ENCODE data around the gene RASGRP2. TPM values are rescaled to one million over a fixed set of nuclear protein-coding genes. Genes with fewer than 3 reads are reported as not detected.
A peak's percentile ranks its signal among the peaks of the same experiment; 100 is the strongest.

RASGRP2 gene
- total RNA-seq, 4 donors from 2014 or later, result 0.64 to 7.6 (median 3.9) TPM

- TF ChIP-seq EP300 (IDR thresholded peaks at IDR 0.05) (no peak), CTCF (IDR thresholded peaks at IDR 0.05) (no peak), POLR2A (IDR thresholded peaks at IDR 0.05) (no peak), POLR2AphosphoS5 (IDR thresholded peaks at IDR 0.05) (no peak)
- 52% methylated on average over 23 of the region's 24 CpGs for WGBS
- H3K27me3 ChIP-seq, result peaks cover 43% of the 10 kb centered on the region
- H3K4me3 ChIP-seq, result peak overlapping the region; percentile 45
- H3K27ac ChIP-seq, result no peak overlapping the region
- H3K4me1 ChIP-seq, result peaks cover 44% of the 10 kb centered on the region
- H3K36me3 ChIP-seq, result no peaks in the 10 kb centered on the region
- no peak for DNase-seq (ENCODE audit: low spot score in 2 of 2)
- no peaks in the 10 kb centered on the region for H3K9me3 ChIP-seq
Observed at GRCh38 chr11:64741375-64742086, 2.4 kb downstream of the RASGRP2 start.

DNA sequence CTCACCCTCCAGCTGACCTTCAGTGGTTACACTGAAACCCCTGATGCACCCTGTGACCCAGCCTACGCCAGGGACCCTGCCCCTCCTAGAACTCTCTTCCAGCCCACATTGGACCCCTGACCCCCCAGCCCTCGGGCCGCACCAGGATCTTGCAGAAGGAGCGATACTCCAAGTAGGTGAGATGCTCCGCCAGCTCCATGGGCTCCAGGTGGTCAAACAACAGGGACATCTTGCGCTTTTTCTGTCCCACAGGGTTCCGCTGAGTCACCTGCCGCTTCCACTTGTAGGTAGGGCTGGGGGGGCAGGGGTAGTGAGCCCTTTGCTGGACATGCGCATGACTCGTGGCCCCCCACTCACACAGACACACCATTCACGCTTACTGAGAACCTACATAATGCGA lies 4.1 kb downstream of the RASGRP2 start:
- Histone ChIP-seq H3K4me1 (peaks cover 32% of the 10 kb centered on the region), H3K36me3 (no peaks in the 10 kb centered on the region), H3K27me3 (peaks cover 40% of the 10 kb centered on the region), H3K27ac (no peak overlapping the region), H3K4me3 (no peak overlapping the region), H3K9me3 (no peaks in the 10 kb centered on the region)
- TF ChIP-seq POLR2AphosphoS5 (IDR thresholded peaks at IDR 0.05), result no peak
- no peak for TF ChIP-seq EP300 (IDR thresholded peaks at IDR 0.05)
- TF ChIP-seq CTCF (IDR thresholded peaks at IDR 0.05), result no peak
- no peak for TF ChIP-seq POLR2A (IDR thresholded peaks at IDR 0.05)
- no peak for DNase-seq (ENCODE audit: low spot score in 2 of 2)
- WGBS, result 98% methylated on average over 11 of the region's 12 CpGs

DNA sequence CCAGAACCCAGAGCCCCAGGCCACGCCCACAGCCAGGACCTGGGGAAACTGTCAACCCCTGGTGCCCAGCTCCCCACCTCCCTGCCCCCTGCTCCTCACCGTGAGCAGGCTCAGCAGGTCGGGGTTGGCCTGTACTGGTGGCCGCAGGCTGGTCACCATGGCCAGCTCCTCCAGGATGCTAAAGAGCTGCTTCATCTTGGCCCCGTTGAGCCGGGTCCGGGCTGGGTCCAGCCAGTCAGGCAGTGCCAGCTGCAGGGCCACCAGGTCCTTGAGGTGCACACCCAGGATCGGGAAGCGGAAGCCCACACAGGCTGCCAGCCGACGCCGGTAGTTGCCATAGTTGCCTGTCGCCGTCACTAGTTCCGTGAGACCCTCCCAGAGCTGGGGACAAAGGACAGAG lies 7.3 kb downstream of the RASGRP2 start:
- no peak overlapping the region for H3K4me3 ChIP-seq
- DNase-seq (ENCODE audit: low spot score in 2 of 2), result no peak
- H3K9me3 ChIP-seq, result no peaks in the 10 kb centered on the region
- TF ChIP-seq POLR2A (IDR thresholded peaks at IDR 0.05), result no peak
- TF ChIP-seq EP300 (IDR thresholded peaks at IDR 0.05), result no peak
- no peak for TF ChIP-seq CTCF (IDR thresholded peaks at IDR 0.05)
- TF ChIP-seq POLR2AphosphoS5 (IDR thresholded peaks at IDR 0.05), result no peak
- peaks cover 1% of the 10 kb centered on the region for H3K4me1 ChIP-seq
- WGBS, result no CpG with 5 or more reads among the region's 15 CpGs
- H3K27me3 ChIP-seq, result peaks cover 8% of the 10 kb centered on the region
- H3K27ac ChIP-seq, result no peak overlapping the region
- no peaks in the 10 kb centered on the region for H3K36me3 ChIP-seq

DNA sequence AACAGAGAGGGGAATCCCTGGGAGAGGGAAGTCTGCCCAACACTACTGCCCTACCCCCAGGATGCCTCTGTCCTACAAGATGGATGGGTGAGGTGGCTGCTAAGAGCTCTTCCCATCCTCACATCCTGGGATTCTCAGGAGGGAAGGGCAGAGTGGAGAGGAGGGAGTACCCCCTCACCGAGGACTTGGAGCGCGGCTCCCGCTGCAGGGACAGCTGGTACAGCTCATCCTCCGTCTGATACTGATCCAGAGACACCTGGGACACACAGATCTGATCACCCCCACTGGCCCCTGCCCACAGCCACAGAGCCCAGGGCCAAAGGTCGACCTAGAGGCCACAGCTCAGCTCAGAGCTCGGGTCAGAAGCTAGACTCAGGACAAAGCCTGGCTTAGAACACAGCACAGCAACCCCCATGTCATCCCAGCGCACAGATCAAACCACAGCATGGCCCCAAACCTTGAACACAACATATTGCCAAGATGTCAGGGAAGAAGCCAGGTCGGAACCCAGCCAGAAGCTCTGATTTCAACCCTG lies 8.2 kb downstream of the RASGRP2 start:
- TF ChIP-seq EP300 (IDR thresholded peaks at IDR 0.05), result no peak
- TF ChIP-seq POLR2A (IDR thresholded peaks at IDR 0.05), result no peak
- TF ChIP-seq POLR2AphosphoS5 (IDR thresholded peaks at IDR 0.05), result no peak
- no peak for TF ChIP-seq CTCF (IDR thresholded peaks at IDR 0.05)
- H3K4me1 ChIP-seq, result no peaks in the 10 kb centered on the region
- no peaks in the 10 kb centered on the region for H3K27me3 ChIP-seq
- 82% methylated on average over 3 of the region's 9 CpGs for WGBS
- no peak overlapping the region for H3K4me3 ChIP-seq
- DNase-seq (ENCODE audit: low spot score in 2 of 2), result no peak
- H3K9me3 ChIP-seq, result no peaks in the 10 kb centered on the region
- H3K27ac ChIP-seq, result no peak overlapping the region
- no peaks in the 10 kb centered on the region for H3K36me3 ChIP-seq

DNA sequence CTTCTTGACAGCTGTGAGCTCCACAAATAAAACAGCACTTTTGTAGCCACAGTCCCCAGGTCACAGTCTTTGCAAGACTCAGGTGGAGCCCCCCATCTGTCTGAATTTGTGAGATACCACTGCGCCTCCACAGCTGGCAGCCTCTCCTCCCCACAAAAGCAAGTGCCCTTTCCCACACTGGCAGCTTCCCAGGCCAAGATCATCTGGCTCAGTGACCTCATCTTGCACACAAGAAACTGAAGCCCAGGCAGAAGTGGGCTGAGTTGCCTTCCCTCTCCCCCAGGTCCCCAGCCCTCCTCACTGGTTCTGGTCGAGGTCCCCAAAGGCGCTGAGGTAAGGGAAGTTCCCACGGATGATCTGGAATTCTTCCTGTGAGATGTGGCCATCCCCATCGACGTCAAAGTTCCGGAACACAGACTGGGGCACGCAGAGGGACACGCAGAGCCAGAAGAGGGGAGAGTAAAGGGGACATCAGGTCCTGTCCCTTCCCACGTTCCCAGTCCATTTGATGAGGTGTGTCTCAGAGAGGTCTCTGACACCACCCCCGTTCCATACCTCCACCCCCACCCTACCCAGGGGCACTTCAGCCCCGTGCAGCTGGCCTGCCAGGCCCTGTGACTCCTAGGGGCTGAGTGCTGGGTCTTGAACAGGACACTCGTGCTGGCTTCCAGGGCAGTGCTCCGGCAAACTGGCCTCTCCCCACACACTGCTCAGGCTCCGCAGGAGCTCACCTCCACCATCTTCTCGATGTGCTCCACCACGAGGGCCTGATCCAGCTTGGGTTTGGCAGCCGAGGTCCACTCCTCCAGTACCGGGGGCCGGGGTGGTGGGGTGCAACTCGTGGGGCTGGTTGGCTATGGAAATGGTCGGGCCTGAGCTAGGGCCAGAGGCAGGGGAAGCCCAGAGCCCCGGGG lies 8.9 kb downstream of the RASGRP2 start:
- TF ChIP-seq CTCF (IDR thresholded peaks at IDR 0.05) (no peak), EP300 (IDR thresholded peaks at IDR 0.05) (no peak), POLR2A (IDR thresholded peaks at IDR 0.05) (no peak), POLR2AphosphoS5 (IDR thresholded peaks at IDR 0.05) (no peak)

More for the DNA sequence above, 8.9 kb downstream of the RASGRP2 start:
- Histone ChIP-seq H3K27me3 (peaks cover under 1% of the 10 kb centered on the region), H3K4me3 (no peak overlapping the region), H3K36me3 (no peaks in the 10 kb centered on the region), H3K27ac (no peak overlapping the region), H3K4me1 (no peaks in the 10 kb centered on the region), H3K9me3 (no peaks in the 10 kb centered on the region)
- WGBS, result 74% methylated on average over 12 of the region's 23 CpGs
- DNase-seq (ENCODE audit: low spot score in 2 of 2), result no peak
